Activated CD4-positive, alpha-beta T cell treated with anti-CD3 and anti-CD28 coated beads for 48 hours (primary cell): Measurements from ENCODE around the gene TAF1B.

Experiments
- DNase-seq: peaks from one replicate; pipeline ENCODE4 v3.0.0-alpha.2; 2020

The TAF1B gene

GRCh38 chr2:9968553-9969497 is 125.6 kb downstream of the TAF1B start:
- DNase-seq = no peak

- no peak for DNase-seq
These were observed 127.1 kb downstream of the TAF1B start for GRCh38 chr2:9970200-9971044.

GRCh38 chr2:9971105-9971818 is 128.0 kb downstream of the TAF1B start:
- DNase-seq = no peak

GRCh38 chr2:9971890-9972289 is 128.6 kb downstream of the TAF1B start:
- no peak for DNase-seq

GRCh38 chr2:9972621-9973479 is 129.6 kb downstream of the TAF1B start:
- DNase-seq = no peak

- no peak for DNase-seq
These were observed 130.4 kb downstream of the TAF1B start for GRCh38 chr2:9973690-9974089.

GRCh38 chr2:9974343-9974742 is 131.1 kb downstream of the TAF1B start:
- DNase-seq = no peak

- no peak for DNase-seq
These were observed 132.1 kb downstream of the TAF1B start for GRCh38 chr2:9975328-9975727.

GRCh38 chr2:9975805-9976447 is 132.7 kb downstream of the TAF1B start:
- peak; percentile 60 for DNase-seq

GRCh38 chr2:9979977-9980376 is 136.7 kb downstream of the TAF1B start:
- DNase-seq = peak; percentile 34

- no peak for DNase-seq
These were observed 137.2 kb downstream of the TAF1B start for GRCh38 chr2:9980520-9980919.

GRCh38 chr2:9981655-9982054 is 138.4 kb downstream of the TAF1B start:
- no peak for DNase-seq

GRCh38 chr2:9982248-9982647 is 139.0 kb downstream of the TAF1B start:
- no peak for DNase-seq

- DNase-seq = no peak
These were observed 139.6 kb downstream of the TAF1B start for GRCh38 chr2:9982891-9983290.

- DNase-seq = no peak
These were observed 140.3 kb downstream of the TAF1B start for GRCh38 chr2:9983401-9984216.
